ENCODE measurements around the gene SCCPDH.
"Not testable (repeated sequence)": the region's sequence is repeated elsewhere in the genome, so short reads cannot be mapped to it uniquely, and the experiment has no call there.

The SCCPDH gene

GRCh38 chr1:246734866-246735265, 10.7 kb downstream of the SCCPDH start:
- H3K4me3 ChIP-seq (ENCODE audit: low read depth, low read length): no peak overlapping the region
- TF ChIP-seq CTCF (IDR thresholded peaks at IDR 0.05; ENCODE audit: insufficient read depth, low read length, missing control alignments): no peak
- ChIA-PET POLR2A (no interaction called here), CTCF (interaction anchor here (1.4 to 1.5 kb wide), 2 partner anchors 43 to 45 kb away, joined by 3 read pairs; no protein-coding TSS in a partner anchor)
- no peak for DNase-seq (ENCODE audit: low read depth, low spot score)

- TF ChIP-seq CTCF (IDR thresholded peaks at IDR 0.05; ENCODE audit: insufficient read depth, low read length, missing control alignments): no peak
- ChIA-PET POLR2A (no interaction called here), CTCF (interaction anchor here (2.2 kb wide), 1 partner anchor 18 kb away, joined by 7 read pairs; no protein-coding TSS in a partner anchor)
- no peak overlapping the region for H3K4me3 ChIP-seq (ENCODE audit: low read depth, low read length)
- no peak for DNase-seq (ENCODE audit: low read depth, low spot score)
These were observed 11.5 kb downstream of the SCCPDH start for GRCh38 chr1:246735735-246736134.

- ChIA-PET CTCF (interaction anchor here (1.3 to 6.2 kb wide), 4 partner anchors 12 to 244 kb away, joined by 4 to 36 read pairs (median 6); no protein-coding TSS in a partner anchor), POLR2A (no interaction called here)
- no peak for TF ChIP-seq CTCF (IDR thresholded peaks at IDR 0.05; ENCODE audit: insufficient read depth, low read length, missing control alignments)
- H3K4me3 ChIP-seq (ENCODE audit: low read depth, low read length): no peak overlapping the region
- DNase-seq (ENCODE audit: low read depth, low spot score): no peak
These were observed 18.2 kb downstream of the SCCPDH start for GRCh38 chr1:246742396-246742795.

GRCh38 chr1:246746155-246746554, 21.9 kb downstream of the SCCPDH start:
- DNase-seq (ENCODE audit: low read depth, low spot score); H3K4me3 ChIP-seq (ENCODE audit: low read depth, low read length); CTCF ChIA-PET; POLR2A ChIA-PET: not testable (repeated sequence)

DNA sequence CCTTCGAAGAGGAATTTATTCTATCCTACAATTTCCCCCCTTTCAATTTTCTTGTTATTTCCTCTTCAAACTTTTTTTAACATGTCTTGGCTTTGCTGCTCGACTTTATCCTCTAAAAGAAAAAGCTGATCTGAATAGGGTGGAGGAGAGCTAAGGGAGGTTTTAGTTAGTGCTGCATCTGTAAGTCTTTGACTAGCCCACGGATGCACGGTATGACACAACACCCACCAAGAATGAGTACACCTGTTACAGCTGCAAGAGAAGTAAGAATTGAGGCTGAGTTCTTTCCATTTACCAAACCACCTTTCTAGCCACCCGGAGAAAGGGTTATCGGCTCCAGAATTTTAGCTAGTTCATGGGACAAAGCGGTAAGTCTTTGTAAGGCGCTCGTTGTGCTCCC, 23.8 kb downstream of the SCCPDH start:
- DNase-seq (ENCODE audit: low read depth, low spot score): no peak
- no peak for TF ChIP-seq CTCF (IDR thresholded peaks at IDR 0.05; ENCODE audit: insufficient read depth, low read length, missing control alignments)
- ChIA-PET CTCF (interaction anchor here (3.1 kb wide), 1 partner anchor 58 kb away, joined by 23 read pairs; no protein-coding TSS in a partner anchor), POLR2A (no interaction called here)
- H3K4me3 ChIP-seq (ENCODE audit: low read depth, low read length): no peak overlapping the region

DNA sequence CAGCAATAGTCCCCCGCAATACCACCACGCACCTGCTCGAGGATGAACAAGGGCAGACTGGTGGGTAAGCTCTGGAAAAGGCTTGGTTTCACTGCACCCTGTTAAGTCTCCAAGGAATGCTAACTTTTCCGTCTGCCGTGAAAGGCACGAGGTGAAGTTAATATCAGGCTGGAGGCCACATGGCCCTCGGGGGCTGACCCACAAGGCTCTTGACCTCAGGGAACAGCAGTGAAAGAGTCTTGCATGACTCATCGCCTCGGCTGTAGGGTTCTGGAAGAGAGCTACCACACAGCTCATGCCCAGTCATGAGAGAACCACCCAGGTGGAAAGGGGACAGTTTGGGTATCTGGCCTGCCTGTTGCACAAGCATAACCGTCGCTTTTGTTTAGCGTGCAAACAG, 24.7 kb downstream of the SCCPDH start:
- ChIA-PET POLR2A (no interaction called here), CTCF (interaction anchor here (1.3 to 3.1 kb wide), 3 partner anchors 53 to 251 kb away, joined by 3 to 23 read pairs (median 3); no protein-coding TSS in a partner anchor)
- no peak overlapping the region for H3K4me3 ChIP-seq (ENCODE audit: low read depth, low read length)
- no peak for TF ChIP-seq CTCF (IDR thresholded peaks at IDR 0.05; ENCODE audit: insufficient read depth, low read length, missing control alignments)
- no peak for DNase-seq (ENCODE audit: low read depth, low spot score)

GRCh38 chr1:246750752-246751151, 26.5 kb downstream of the SCCPDH start:
- DNase-seq (ENCODE audit: low read depth, low spot score): no peak
- ChIA-PET CTCF (interaction anchor here (0.7 to 3.1 kb wide), 2 partner anchors 23 to 61 kb away, joined by 3 to 23 read pairs; no protein-coding TSS in a partner anchor), POLR2A (no interaction called here)
- TF ChIP-seq CTCF (IDR thresholded peaks at IDR 0.05; ENCODE audit: insufficient read depth, low read length, missing control alignments): no peak
- H3K4me3 ChIP-seq (ENCODE audit: low read depth, low read length): no peak overlapping the region

Measured in AG04449 (cell line).